Gastrocnemius medialis (tissue), 4 donors: ENCODE data around the gene WDR70.

Source experiments
- POLR2A ChIP-seq, 2 donors: fragments of 450-650 bp; IDR thresholded peaks; one replicate each; pipeline ENCODE4 v1.6.1; 2017; ENCODE audit warnings: antibody characterized with exemption in 2 of 2, mild to moderate bottlenecking in 2 of 2, moderate library complexity in 2 of 2
- TF ChIP-seq, protein P1 (sequence below), 5 experiments: fragments of 450-650 bp in 3 of 5; fragments of 200-600 bp in 2 of 5; sonication (generic) in 2 of 5; IDR thresholded peaks in 4 of 5; conservative IDR thresholded peaks in 1 of 5; 1 replicate in 4 of 5; 2 replicates in 1 of 5; pipeline ENCODE4 v1.5.1; 2016 to 2019; ENCODE audit warnings: antibody characterized with exemption in 5 of 5, mild to moderate bottlenecking in 3 of 5, moderate library complexity in 3 of 5

DNA sequence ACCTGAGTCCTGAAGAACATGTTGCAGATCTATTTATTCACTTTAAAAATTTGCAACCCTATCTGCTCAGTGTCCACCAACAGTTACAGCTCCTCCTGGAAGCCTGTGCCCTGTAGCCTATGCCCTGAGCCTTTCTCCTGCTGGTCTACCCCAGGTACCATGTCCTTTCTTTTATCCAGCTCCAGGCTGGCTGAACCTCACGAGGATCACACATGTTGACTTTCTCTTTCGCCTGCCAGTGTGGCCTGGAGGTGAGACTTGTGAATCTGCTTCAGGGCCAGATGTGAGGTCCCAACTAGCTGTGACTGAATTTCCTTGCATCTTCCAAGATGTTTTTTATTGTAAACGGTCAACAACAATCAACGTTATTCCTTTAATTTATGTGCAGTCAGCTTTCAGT, 390.0 kb downstream of the WDR70 start:
- TF ChIP-seq, protein P1, sequence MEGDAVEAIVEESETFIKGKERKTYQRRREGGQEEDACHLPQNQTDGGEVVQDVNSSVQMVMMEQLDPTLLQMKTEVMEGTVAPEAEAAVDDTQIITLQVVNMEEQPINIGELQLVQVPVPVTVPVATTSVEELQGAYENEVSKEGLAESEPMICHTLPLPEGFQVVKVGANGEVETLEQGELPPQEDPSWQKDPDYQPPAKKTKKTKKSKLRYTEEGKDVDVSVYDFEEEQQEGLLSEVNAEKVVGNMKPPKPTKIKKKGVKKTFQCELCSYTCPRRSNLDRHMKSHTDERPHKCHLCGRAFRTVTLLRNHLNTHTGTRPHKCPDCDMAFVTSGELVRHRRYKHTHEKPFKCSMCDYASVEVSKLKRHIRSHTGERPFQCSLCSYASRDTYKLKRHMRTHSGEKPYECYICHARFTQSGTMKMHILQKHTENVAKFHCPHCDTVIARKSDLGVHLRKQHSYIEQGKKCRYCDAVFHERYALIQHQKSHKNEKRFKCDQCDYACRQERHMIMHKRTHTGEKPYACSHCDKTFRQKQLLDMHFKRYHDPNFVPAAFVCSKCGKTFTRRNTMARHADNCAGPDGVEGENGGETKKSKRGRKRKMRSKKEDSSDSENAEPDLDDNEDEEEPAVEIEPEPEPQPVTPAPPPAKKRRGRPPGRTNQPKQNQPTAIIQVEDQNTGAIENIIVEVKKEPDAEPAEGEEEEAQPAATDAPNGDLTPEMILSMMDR (IDR thresholded peaks at IDR 0.05 in 4 of 5, conservative IDR thresholded peaks at IDR 0.05 in 1 of 5): no peak
- TF ChIP-seq POLR2A (IDR thresholded peaks at IDR 0.05): no peak
